Measurements from ENCODE around the gene OR52N2. TPM values are rescaled to one million over a fixed set of nuclear protein-coding genes. Genes with fewer than 3 reads are reported as not detected.

The OR52N2 gene
- total RNA-seq (2014; rRNA removed; shearing (Covaris generic)) = not detected in 2 replicates

GRCh38 chr11:5808500-5809121 is at the start of gene OR52N2:
TSS of gene OR52N2 (plus strand) at chr11:5808924. CDS start at chr11:5820336, 11,412 bp downstream.

GRCh38 chr11:5783255-5783654 is 25.5 kb upstream of the OR52N2 start, which contains the start of gene OR52N5:
TSS of gene OR52N5 (minus strand) at chr11:5783355. CDS start at chr11:5778634, 4,721 bp downstream.

GRCh38 chr11:5791165-5791564 is 17.6 kb upstream of the OR52N2 start, which contains the start of gene OR52N1:
TSS of gene OR52N1 (minus strand) at chr11:5791265. CDS start at chr11:5788816, 2,449 bp downstream.

GRCh38 chr11:5841797-5842196 is 33.1 kb downstream of the OR52N2 start, which contains the start of gene OR52E6:
TSS of gene OR52E6 (minus strand) at chr11:5841897. CDS start at chr11:5841897, 0 bp downstream.

GRCh38 chr11:5857590-5857989 is 48.9 kb downstream of the OR52N2 start, which contains the start of gene OR52E8:
TSS of gene OR52E8 (minus strand) at chr11:5857690. CDS start at chr11:5857690, 0 bp downstream.

Other genes starting within 250 kb of the OR52N2 start
- not detected in 2 replicates for gene OR52B6, start 228.0 kb upstream of the OR52N2 start, total RNA-seq (2014; rRNA removed; shearing (Covaris generic))
- gene TRIM6, start 212.3 kb upstream of the OR52N2 start, total RNA-seq (2014; rRNA removed; shearing (Covaris generic)) = 1.9 and 3.4 TPM in 2 replicates
- gene TRIM34, start 183.9 kb upstream of the OR52N2 start, total RNA-seq (2014; rRNA removed; shearing (Covaris generic)) = 2.4 and 5.0 TPM in 2 replicates
- gene TRIM5, start 123.8 kb upstream of the OR52N2 start, total RNA-seq (2014; rRNA removed; shearing (Covaris generic)) = 9.8 and 11.9 TPM in 2 replicates
- 1.3 and 1.7 TPM in 2 replicates for gene TRIM22, start 119.1 kb upstream of the OR52N2 start, total RNA-seq (2014; rRNA removed; shearing (Covaris generic))
- gene OR56B1, start 72.5 kb upstream of the OR52N2 start, total RNA-seq (2014; rRNA removed; shearing (Covaris generic)) = not detected in 2 replicates
- not detected in 2 replicates for gene OR52N4, start 54.7 kb upstream of the OR52N2 start, total RNA-seq (2014; rRNA removed; shearing (Covaris generic))
- gene OR52N5, start 25.6 kb upstream of the OR52N2 start, total RNA-seq (2014; rRNA removed; shearing (Covaris generic)) = not detected in 2 replicates
- gene OR52N1, start 17.7 kb upstream of the OR52N2 start, total RNA-seq (2014; rRNA removed; shearing (Covaris generic)) = not detected in 2 replicates
- gene OR52E6, start 33.0 kb downstream of the OR52N2 start, total RNA-seq (2014; rRNA removed; shearing (Covaris generic)) = not detected in 2 replicates
- not detected in 2 replicates for gene OR52E8, start 48.8 kb downstream of the OR52N2 start, total RNA-seq (2014; rRNA removed; shearing (Covaris generic))
- gene OR52E4, start 71.7 kb downstream of the OR52N2 start, total RNA-seq (2014; rRNA removed; shearing (Covaris generic)) = not detected in 2 replicates
- not detected in 2 replicates for gene OR52E5, start 84.3 kb downstream of the OR52N2 start, total RNA-seq (2014; rRNA removed; shearing (Covaris generic))
- not detected in 2 replicates for gene OR56A3, start 133.3 kb downstream of the OR52N2 start, total RNA-seq (2014; rRNA removed; shearing (Covaris generic))
- gene OR56A5, start 159.6 kb downstream of the OR52N2 start, total RNA-seq (2014; rRNA removed; shearing (Covaris generic)) = not detected in 2 replicates
- not detected in 2 replicates for gene OR52L1, start 178.1 kb downstream of the OR52N2 start, total RNA-seq (2014; rRNA removed; shearing (Covaris generic))
- gene OR56A4, start 198.0 kb downstream of the OR52N2 start, total RNA-seq (2014; rRNA removed; shearing (Covaris generic)) = not detected in 2 replicates
- gene OR56A1, start 221.8 kb downstream of the OR52N2 start, total RNA-seq (2014; rRNA removed; shearing (Covaris generic)) = not detected in 2 replicates

All from A375 (cell line).